ENCODE data around the gene RC3H1.
"Not testable (repeated sequence)": the region's sequence is repeated elsewhere in the genome, so short reads cannot be mapped to it uniquely, and the experiment has no call there.

RC3H1 gene

DNA sequence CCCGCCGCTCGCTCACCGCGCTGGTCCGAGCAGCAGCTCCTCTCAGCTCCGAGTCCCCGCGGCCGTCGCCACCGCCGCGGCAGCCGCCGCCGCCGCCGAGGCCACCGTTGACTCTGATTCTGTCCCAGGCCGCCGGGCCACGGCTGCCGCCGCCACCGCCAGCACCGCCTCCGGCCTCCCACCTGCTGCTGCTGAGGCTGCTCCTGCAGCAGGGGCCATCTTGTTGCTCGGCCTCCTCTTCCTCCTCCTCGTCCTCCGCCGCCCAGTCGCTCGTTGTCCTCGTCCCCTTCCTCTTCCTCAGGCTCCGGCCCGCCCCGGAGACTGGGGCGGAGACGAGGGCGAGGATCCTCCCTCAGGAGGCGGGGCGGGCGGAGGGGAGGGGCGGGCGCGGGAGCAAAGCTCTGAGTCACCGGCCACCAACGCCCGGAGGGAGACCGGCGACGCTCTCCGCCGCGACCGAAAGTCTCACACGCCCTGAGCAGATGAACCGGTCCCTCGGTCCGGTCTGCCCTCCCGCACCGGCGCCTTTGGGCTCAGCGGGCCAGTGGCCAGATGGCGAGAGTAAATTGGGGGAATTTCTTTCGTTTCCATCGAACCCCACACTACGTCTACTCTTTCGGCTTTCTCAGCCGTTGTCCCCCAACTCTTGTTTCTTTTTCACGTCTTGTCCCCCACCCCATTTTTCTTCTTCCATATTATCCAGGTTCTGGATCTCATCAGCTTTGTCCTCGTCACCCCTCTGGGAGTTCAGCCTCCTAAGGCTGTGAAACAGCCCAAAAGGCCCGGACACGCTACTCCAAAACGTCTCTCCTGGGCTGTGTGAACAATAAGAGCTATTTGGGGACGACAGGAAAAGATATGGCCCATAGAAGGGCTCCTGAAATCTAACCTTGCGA is at the start of gene RC3H1:
TSS of gene RC3H1 (minus strand) at position 278 of the 896 bp plus-strand sequence. CDS start 29,372 bp downstream, outside the sequence.
- DNase-seq (ENCODE audit: low read depth): peak; percentile 82

GRCh38 chr1:174070614-174071013 is 48.5 kb upstream of the RC3H1 start:
- DNase-seq (ENCODE audit: low read depth): no peak

DNA sequence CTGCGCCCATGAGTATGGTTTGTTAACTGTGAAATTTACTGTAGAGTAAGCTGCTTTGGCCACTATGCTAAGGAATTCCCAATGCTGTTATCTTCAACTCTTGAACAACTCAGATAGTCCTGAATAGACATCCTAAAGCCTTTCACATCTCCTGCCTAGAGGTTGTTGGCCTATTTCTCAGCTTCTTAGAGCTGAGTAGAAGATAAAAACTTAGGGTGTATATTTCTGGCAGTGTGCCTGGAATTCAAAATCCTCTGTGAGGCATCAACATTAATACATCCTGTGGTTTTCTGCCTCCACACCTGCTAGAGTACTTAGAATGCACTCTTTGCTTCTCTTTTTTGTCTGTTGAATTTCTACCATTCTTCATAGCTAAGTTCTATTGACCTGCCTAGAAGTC is 45.8 kb upstream of the RC3H1 start:
- DNase-seq (ENCODE audit: low read depth): no peak

DNA sequence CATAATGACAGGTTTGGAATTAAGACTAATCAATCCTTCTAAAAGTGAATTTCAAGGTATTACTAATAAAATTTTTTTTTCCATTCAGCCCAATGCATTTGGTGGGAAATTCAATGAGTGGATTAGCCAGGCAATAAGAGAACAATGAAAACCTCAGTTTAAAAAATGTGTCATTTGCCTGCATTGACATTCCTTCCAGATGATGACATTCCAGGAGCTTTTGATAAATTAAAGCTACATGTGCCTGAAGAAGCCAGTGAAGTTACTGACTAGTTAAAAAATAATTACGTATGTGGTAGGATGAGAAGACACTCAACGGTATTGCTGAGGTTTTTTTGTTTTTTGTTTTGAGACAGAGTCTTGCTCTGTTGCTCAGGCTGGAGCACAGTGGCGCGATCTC is 37.9 kb upstream of the RC3H1 start:
- DNase-seq (ENCODE audit: low read depth): no peak

DNA sequence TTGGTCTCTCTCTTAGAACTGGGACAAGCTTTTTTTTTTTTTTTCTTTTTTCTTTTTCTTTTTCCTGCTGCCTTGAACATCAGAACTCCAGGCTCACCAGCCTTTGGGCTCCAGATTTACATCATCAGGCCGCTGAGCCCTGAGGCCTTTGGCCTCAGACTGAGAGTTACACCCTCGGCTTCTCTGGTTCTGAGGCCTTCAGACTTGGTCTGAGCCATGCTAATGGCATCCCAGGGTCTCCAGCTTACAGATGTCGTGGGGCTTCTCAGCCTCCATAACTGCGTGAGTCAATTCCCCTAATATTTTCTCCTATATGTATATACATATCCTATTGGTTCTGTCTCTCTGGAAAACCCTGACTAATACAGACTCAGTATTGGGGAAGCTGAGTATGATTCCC is 36.5 kb upstream of the RC3H1 start:
- no peak for DNase-seq (ENCODE audit: low read depth)

DNA sequence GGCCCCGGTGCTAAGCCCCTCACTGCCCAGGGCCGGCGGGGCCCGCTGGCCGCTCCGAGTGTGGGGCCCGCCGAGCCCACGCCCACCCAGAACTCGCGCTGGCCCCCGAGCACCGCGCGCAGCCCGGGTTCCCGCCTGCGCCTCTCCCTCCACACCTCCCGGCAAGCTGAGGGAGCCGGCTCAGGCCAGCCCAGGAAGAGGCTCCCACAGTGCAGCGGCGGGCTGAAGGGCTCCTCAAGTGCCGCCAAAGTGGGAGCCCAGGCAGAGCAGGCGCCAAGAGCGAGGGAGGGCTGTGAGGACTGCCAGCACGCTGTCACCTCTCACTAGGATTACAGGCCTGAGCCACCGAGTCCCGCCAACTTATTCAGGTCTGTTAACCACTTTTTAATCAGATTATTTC is 34.5 kb upstream of the RC3H1 start:
- not testable (repeated sequence) for DNase-seq (ENCODE audit: low read depth)

DNA sequence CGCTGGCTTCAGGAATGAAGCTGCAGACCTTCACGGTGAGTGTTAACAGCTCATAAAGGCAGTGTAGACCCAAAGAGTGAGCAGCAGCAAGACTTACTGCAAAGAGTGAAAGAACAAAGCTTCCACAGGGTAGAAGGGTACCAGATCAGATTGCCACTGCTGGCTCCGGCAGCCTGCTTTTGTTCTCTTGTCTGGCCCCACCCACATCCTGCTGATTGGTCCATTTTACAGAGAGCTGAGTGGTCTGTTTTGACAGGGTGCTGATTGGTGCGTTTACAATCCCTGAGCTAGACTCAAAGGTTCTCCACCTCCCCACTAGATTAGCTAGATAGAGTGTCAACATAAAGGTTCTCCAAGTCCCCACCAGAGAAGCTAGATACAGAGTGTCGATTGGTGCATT is 33.6 kb upstream of the RC3H1 start:
- DNase-seq (ENCODE audit: low read depth): not testable (repeated sequence)

DNA sequence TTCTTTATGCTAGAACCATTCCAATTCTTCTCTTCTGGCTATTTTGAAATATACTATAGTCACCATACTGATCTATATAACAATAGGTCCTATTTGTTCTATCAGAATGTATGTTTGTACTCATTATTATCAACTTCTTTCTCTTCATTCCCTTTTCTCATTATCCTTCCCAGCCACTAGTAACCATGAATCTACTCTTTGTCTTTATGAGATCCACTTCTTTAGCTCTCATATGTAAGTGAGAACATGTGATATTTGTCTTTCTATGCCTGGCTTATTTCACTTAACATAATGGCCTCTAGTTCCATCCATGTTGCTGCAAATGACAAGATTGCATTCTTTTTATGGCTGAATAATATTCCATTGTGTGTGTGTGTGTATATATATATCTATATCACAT is 31.7 kb upstream of the RC3H1 start:
- no peak for DNase-seq (ENCODE audit: low read depth)

DNA sequence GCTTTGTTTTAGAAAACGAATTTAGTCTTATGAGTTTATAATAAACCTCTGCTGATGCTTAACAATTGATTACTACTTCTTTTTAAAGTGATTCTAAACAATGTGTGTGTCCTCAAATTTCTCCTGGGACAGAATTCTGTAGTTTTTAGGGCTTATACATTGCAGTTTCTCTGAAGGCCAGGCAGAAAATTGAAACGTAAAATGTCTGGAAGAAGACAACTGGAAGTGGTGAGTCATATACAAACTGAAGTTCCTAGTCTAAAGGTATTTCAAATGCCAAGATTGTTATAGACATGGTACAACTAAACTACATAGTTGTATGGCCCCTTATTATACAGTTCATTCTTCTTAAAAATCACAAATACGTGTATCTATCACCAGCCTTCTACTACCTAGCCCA is 30.5 kb upstream of the RC3H1 start:
- no peak for DNase-seq (ENCODE audit: low read depth)

DNA sequence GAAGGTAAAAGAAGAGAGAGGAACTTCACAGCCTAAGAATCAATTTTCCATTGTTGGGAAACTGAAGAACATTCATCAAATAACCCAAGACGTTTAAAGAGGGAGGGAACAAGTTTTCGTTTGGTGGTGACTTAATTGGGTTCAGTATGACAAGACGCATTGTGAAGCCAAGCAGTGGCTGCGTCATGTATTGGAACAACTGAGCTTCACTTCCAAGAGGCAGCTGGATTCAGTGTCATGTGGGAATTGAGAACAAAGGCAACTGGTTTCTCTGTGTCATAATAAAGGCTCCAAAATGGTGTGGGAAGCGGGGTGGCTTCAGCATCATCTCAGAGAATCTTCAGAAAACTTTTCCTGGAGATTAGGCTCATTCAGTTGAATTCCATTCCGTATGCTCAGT is 29.8 kb upstream of the RC3H1 start:
- DNase-seq (ENCODE audit: low read depth): no peak

- no peak for DNase-seq (ENCODE audit: low read depth)
Measured at GRCh38 chr1:174049514-174049913, 27.4 kb upstream of the RC3H1 start.

- DNase-seq (ENCODE audit: low read depth): no peak
Measured at GRCh38 chr1:174044418-174045222, 22.5 kb upstream of the RC3H1 start.

DNA sequence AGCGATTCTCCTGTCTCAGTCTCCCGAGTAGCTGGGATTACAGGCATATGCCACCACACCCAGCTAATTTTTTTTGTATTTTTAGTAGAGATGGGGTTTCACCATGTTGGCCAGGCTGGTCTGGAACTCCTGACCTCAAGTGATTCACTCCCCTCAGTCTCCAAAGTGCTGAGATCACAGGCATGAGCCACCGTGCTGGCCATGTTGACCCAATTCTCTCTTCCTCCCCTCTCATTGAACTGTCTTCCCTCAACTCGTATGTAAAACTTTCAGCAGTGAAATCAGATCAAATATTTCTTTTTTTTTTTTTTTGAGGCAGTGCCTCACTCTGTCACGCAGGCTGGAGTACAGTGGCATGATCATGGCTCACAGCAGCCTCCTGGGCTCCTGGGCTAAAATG is 20.4 kb upstream of the RC3H1 start:
- DNase-seq (ENCODE audit: low read depth): not testable (repeated sequence)

GRCh38 chr1:174041369-174041768 is 19.2 kb upstream of the RC3H1 start:
- no peak for DNase-seq (ENCODE audit: low read depth)

- no peak for DNase-seq (ENCODE audit: low read depth)
Measured at GRCh38 chr1:174040387-174040786, 18.2 kb upstream of the RC3H1 start.

- DNase-seq (ENCODE audit: low read depth): no peak
Measured at GRCh38 chr1:174039027-174039426, 16.9 kb upstream of the RC3H1 start.

DNA sequence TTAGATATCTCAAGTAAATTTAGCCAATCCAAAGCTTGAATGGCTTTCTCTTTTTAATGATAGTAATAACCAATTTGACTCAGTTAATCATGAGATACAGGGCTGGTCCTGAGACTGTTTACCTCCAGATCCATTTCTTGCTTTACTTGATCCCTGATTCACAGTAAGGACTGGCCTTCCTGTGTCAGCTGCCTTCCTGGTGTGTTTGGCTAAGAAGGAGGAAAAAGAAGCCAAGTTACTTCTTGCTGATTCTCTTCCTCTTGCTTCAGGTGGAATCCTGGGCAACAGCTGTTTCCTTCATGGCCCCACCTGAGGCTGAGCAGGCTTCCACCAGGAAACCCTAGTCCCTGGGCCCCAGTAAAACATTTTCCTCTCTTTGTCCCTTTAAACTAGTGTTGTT is 14.6 kb upstream of the RC3H1 start:
- no peak for DNase-seq (ENCODE audit: low read depth)

GRCh38 chr1:174036204-174036603 is 14.0 kb upstream of the RC3H1 start:
- no peak for DNase-seq (ENCODE audit: low read depth)

GRCh38 chr1:174032671-174033222 is 10.6 kb upstream of the RC3H1 start:
- DNase-seq (ENCODE audit: low read depth): no peak

GRCh38 chr1:174031099-174031498 is 8.9 kb upstream of the RC3H1 start:
- no peak for DNase-seq (ENCODE audit: low read depth)

DNA sequence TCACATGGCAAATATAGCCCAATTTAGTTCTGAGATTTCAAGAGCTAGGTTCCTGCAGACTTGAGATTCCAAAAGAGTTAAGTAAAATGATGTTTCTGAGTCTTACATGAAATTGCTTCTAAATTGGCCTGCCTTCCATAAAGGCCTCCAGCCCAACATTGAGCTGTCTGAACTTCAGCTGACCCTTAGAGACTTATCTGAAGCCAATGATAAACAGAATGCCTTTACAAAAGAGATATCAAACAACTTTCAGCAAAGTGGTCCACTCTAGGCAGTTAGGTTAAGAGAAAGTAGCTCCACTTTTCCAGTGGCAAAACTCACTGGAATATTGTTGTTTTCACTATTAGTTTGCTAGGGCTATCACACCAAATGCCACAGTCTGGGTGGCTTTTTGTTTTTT is 6.3 kb upstream of the RC3H1 start:
- no peak for DNase-seq (ENCODE audit: low read depth)

GRCh38 chr1:174023440-174023839 is 1.3 kb upstream of the RC3H1 start:
- no peak for DNase-seq (ENCODE audit: low read depth)

DNA sequence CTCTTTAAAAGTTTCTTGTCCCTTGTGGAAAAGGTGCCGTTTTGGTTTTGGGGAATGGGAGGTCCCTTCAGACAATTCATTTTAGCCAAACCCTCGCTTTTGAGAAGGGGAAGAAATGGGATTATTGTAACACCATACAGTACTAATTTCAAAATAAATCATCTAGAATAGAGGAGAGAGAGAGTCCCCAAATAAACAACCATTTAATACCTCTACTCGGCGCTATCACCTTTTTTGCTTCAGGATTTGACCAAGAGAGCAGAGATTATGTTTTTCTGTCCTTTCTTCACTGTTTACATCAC is 770 bp upstream of the RC3H1 start:
- no peak for DNase-seq (ENCODE audit: low read depth)

Measured in activated T-helper 9 cell treated with anti-CD3 and anti-CD28 coated beads, Interleukin-2, amount 50 U/mL, for 16 hours (primary cell).